Spleen (tissue), 11 donors: Measurements from ENCODE around the gene NRIP3. TPM values are rescaled to one million over a fixed set of nuclear protein-coding genes. Genes with fewer than 3 reads are reported as not detected.
"Not testable (repeated sequence)": the region's sequence is repeated elsewhere in the genome, so short reads cannot be mapped to it uniquely, and the experiment has no call there.

Experiments
- DNase-seq: peaks from one replicate; pipeline ENCODE4 v3.0.0-alpha.2; 2020
- H3K27ac ChIP-seq, 8 donors: fragments of 200-600 bp; sonication (generic) in 7 of 8; 1 replicate in 4 of 8; 2 replicates in 4 of 8; pipeline versions ENCODE4 v1.5.0 to v1.8.0; 2016 to 2021; ENCODE audit warnings: inconsistent platforms in 4 of 8, mild to moderate bottlenecking in 4 of 8, moderate library complexity in 1 of 8
- H3K27me3 ChIP-seq, 7 donors: fragments of 200-600 bp; sonication (generic) in 6 of 7; replicated peaks in 1 of 7; 1 replicate in 4 of 7; 2 replicates in 3 of 7; pipeline versions ENCODE4 v1.5.0 to v1.8.0; 2016 to 2021; ENCODE audit warnings: inconsistent platforms in 3 of 7, mild to moderate bottlenecking in 1 of 7
- H3K36me3 ChIP-seq, 6 donors: fragments of 200-600 bp; sonication (generic) in 5 of 6; 1 replicate in 4 of 6; 2 replicates in 2 of 6; pipeline versions ENCODE4 v1.5.0 to v1.8.0; 2016 to 2021; ENCODE audit warnings: inconsistent platforms in 2 of 6
- H3K4me1 ChIP-seq, 6 donors: fragments of 200-600 bp; sonication (generic) in 5 of 6; 1 replicate in 3 of 6; 2 replicates in 3 of 6; pipeline versions ENCODE4 v1.5.0 to v1.8.0; 2016 to 2021; ENCODE audit warnings: inconsistent platforms in 3 of 6
- H3K4me3 ChIP-seq, 8 donors: fragments of 200-600 bp; sonication (generic) in 7 of 8; 1 replicate in 4 of 8; 2 replicates in 4 of 8; pipeline versions ENCODE4 v1.5.0 to v1.8.0; 2016 to 2021; ENCODE audit warnings: inconsistent platforms in 4 of 8, mild to moderate bottlenecking in 4 of 8, moderate library complexity in 2 of 8
- H3K9me3 ChIP-seq, 8 donors: fragments of 200-600 bp; sonication (generic) in 7 of 8; 1 replicate in 4 of 8; 2 replicates in 4 of 8; pipeline versions ENCODE4 v1.5.0 to v1.8.0; 2016 to 2021; ENCODE audit warnings: inconsistent platforms in 4 of 8
- POLR2A ChIP-seq, 3 donors: fragments of 450-650 bp; IDR thresholded peaks; one replicate each; pipeline ENCODE4 v1.5.1; 2017; ENCODE audit warnings: antibody characterized with exemption in 3 of 3, mild to moderate bottlenecking in 1 of 3
- POLR2AphosphoS5 ChIP-seq, 3 donors: sonication (generic); formaldehyde crosslinking; IDR thresholded peaks; one replicate each; pipeline ENCODE4 v1.5.1; 2017; ENCODE audit warnings: antibody characterized with exemption in 3 of 3
- WGBS, 5 donors: extraction: QIAGEN DNeasy Blood & Tissue Kit in 3 of 5; methylation state at CpG; one replicate each; pipeline versions ENCODE4 v1.1.5 to v1.1.7; 2013 to 2018; 5-methylcytosine and 5-hydroxymethylcytosine counted together
- intact Hi-C: fragments of 100-400 bp; cut with DNase I; formaldehyde crosslinking; loops from one replicate; pipeline ENCODE4 v1.15.0; 2023; ENCODE audit warnings: low total_unique reads
- polyA plus RNA-seq, 3 donors: library from polyadenylated mRNA; stranded (reverse); fragments of 200-250 nt; gene quantifications; one replicate each; pipeline ENCODE4 v1.2.1, GENCODE V29; 2013
- total RNA-seq, 7 donors: library from RNA; depleted of rRNA in 3 of 7; stranded (reverse); fragments of >200 nt in 3 of 7; fragmentation: NEBNext Ultra II Directional in 4 of 7; extraction: Animal tissue kit (Norgen Biotek cat#: 25700) in 4 of 7; gene quantifications; one replicate each; pipeline versions ENCODE4 v1.1.0 to v1.2.1, GENCODE V29; 2016 to 2021
- TF ChIP-seq, protein P1 (sequence below), 11 experiments: fragments of 200-600 bp in 7 of 11; fragments of 450-650 bp in 4 of 11; sonication (generic) in 4 of 11; IDR thresholded peaks in 8 of 11; conservative IDR thresholded peaks in 3 of 11; 1 replicate in 7 of 11; 2 replicates in 4 of 11; pipeline versions ENCODE4 v1.4.0 to v1.8.0; 2016 to 2021; ENCODE audit warnings: antibody characterized with exemption in 11 of 11, inconsistent platforms in 4 of 11, mild to moderate bottlenecking in 1 of 11
- donor health status: healthy with polysubstance abuse.
- donor health status: DM: no; HTN: no; CAD: no; lungs with moderate emphysema.
- donor health status: DM: no; HTN: no; CAD: no.
- donor health status: Bipolar disorder and iron deficiency.
- donor health status: healthy.
- donor health status: DM: no; HTN: no; CAD: no.
- donor health status: DM: yes; HTN: yes; CAD: no.

The NRIP3 gene
- total and polyA plus RNA-seq, 10 donors: 0.02 to 1.8 (median 0.58) TPM

DNA sequence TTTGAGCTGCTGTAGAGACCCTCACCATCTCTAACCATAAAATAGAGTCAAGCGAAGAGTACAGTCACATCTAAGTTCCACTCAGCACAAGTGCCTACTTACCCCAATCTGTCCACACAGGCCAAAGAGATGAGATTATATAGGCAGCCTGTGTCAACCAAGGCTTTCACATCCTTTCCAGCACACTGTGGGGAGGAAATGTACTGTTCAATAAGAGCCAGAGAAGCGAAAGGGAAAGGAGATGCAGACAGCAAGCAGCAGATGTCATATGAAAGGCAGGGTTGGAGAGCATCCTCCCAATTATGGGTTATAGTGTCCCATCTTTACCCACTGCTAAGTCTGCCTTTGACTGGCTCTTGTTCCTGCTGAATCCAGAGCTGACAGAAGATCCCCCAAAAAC lies 16.4 kb downstream of the NRIP3 start:
- H3K9me3 ChIP-seq: no peaks in the 10 kb centered on the region
- TF ChIP-seq, protein P1, sequence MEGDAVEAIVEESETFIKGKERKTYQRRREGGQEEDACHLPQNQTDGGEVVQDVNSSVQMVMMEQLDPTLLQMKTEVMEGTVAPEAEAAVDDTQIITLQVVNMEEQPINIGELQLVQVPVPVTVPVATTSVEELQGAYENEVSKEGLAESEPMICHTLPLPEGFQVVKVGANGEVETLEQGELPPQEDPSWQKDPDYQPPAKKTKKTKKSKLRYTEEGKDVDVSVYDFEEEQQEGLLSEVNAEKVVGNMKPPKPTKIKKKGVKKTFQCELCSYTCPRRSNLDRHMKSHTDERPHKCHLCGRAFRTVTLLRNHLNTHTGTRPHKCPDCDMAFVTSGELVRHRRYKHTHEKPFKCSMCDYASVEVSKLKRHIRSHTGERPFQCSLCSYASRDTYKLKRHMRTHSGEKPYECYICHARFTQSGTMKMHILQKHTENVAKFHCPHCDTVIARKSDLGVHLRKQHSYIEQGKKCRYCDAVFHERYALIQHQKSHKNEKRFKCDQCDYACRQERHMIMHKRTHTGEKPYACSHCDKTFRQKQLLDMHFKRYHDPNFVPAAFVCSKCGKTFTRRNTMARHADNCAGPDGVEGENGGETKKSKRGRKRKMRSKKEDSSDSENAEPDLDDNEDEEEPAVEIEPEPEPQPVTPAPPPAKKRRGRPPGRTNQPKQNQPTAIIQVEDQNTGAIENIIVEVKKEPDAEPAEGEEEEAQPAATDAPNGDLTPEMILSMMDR (IDR thresholded peaks at IDR 0.05 in 8 of 11, conservative IDR thresholded peaks at IDR 0.05 in 3 of 11): no peak
- TF ChIP-seq POLR2A (IDR thresholded peaks at IDR 0.05) (no peak), POLR2AphosphoS5 (IDR thresholded peaks at IDR 0.05) (no peak)
- no peaks in the 10 kb centered on the region for H3K27me3 ChIP-seq
- H3K27ac ChIP-seq: no peak overlapping the region
- H3K4me3 ChIP-seq: no peak overlapping the region
- no peaks in the 10 kb centered on the region for H3K4me1 ChIP-seq
- DNase-seq: no peak
- 81 to 92% (median 82%) methylated on average over 2 of the region's 2 CpGs for WGBS, 5 donors
- intact Hi-C loops: no loop called here
- H3K36me3 ChIP-seq: no peaks in the 10 kb centered on the region

DNA sequence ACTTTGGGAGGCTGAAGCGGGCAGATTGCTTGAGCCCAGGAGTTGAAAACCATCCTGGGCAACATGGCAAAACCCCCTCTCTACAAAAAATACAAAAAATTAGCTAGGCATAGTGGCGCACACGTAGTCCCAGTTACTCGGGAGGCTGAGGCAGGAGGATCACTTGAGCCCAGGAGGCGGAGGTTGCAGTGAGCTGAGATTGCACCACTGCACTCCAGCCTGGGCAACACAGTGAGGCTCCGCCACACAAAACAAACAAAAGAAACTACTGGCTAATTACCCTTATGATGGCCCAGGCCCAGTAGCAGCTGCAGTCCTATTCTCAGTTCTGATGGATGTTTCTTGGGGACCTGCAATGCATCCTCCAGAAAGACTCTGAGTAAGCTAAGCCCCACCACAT lies 17.0 kb downstream of the NRIP3 start:
- H3K4me3 ChIP-seq, DNase-seq, H3K36me3 ChIP-seq, H3K27ac ChIP-seq, H3K27me3 ChIP-seq, intact Hi-C loops, H3K9me3 ChIP-seq, H3K4me1 ChIP-seq: not testable (repeated sequence)
- WGBS, 5 donors: 82 to 98% (median 96%) methylated on average over 6 of the region's 6 CpGs

DNA sequence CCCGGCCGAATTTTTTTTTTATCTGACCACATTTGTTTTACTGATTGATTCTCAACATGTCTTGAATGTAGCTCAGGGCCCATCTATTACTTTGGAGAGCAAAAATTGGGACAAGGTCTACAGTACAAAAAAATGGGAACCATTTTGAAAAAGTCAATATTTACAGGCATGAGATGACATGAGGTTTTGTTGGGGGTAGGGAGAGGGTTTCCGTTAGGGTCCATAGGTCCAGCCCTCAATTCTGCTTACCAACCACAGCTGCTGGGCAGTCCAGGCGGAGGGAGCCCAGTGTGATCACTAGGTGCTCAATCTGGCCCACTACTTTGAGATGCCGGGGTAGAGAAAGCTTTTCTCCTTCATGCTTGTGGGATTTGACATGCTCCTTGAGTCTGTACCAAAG lies 18.3 kb downstream of the NRIP3 start:
- H3K4me1 ChIP-seq: no peaks in the 10 kb centered on the region
- WGBS, 5 donors: 83 to 98% (median 92%) methylated on average over 4 to 5 of the region's 5 CpGs
- H3K27ac ChIP-seq: no peak overlapping the region
- no peak overlapping the region for H3K4me3 ChIP-seq
- no peaks in the 10 kb centered on the region for H3K9me3 ChIP-seq
- TF ChIP-seq POLR2A (IDR thresholded peaks at IDR 0.05): no peak
- TF ChIP-seq POLR2AphosphoS5 (IDR thresholded peaks at IDR 0.05): no peak
- TF ChIP-seq, protein P1 (IDR thresholded peaks at IDR 0.05 in 8 of 11, conservative IDR thresholded peaks at IDR 0.05 in 3 of 11): no peak
- intact Hi-C loops: no loop called here
- H3K36me3 ChIP-seq: no peaks in the 10 kb centered on the region
- no peak for DNase-seq
- no peaks in the 10 kb centered on the region for H3K27me3 ChIP-seq

DNA sequence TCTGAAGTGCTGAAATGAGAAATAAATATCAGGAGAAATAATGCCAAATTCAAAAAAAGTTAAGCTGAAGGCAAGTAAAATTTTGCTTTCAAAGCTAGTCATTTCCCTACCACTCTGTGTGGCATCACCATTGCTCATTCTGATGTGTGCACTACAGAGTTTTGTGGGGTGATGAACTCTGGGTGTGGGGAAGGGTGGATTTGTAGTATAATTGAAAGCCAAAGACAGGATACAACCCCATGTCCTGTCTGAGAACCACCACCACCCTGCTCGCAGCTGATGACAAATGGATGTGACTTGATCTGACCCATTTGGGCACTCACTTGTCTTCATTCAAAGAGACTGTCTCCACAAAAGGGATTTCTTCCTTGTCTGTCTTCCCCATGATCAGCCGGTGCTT lies 20.2 kb downstream of the NRIP3 start:
- no peak overlapping the region for H3K4me3 ChIP-seq
- H3K9me3 ChIP-seq: no peaks in the 10 kb centered on the region
- H3K36me3 ChIP-seq: no peaks in the 10 kb centered on the region
- no peak for DNase-seq
- H3K4me1 ChIP-seq: no peaks in the 10 kb centered on the region
- H3K27ac ChIP-seq: no peak overlapping the region
- 73 to 87% (median 84%) methylated on average over 2 of the region's 2 CpGs for WGBS, 5 donors
- intact Hi-C loops: no loop called here
- TF ChIP-seq, protein P1 (IDR thresholded peaks at IDR 0.05 in 8 of 11, conservative IDR thresholded peaks at IDR 0.05 in 3 of 11): no peak
- TF ChIP-seq POLR2A (IDR thresholded peaks at IDR 0.05) (no peak), POLR2AphosphoS5 (IDR thresholded peaks at IDR 0.05) (no peak)
- no peaks in the 10 kb centered on the region for H3K27me3 ChIP-seq

DNA sequence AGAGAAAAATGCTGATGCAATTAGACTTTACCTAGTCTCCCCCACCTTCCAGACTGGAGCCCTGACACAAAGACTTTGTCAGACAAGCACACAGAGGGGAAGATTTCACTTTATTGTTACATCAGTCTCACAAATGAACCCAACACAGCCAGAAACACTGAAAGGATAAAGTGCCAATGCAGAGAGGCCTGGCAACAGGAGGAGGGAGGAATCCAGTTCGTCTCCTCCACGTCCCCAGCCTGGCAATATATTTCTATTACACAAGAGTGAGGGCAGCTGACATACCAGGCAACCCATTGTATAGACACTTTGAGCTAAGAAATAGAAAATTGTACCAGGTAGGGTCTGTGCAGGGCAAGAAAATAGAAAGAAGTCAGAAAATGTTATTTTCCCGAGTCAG lies 23.3 kb downstream of the NRIP3 start:
- intact Hi-C loops: no loop called here
- no peak overlapping the region for H3K4me3 ChIP-seq
- H3K27me3 ChIP-seq: no peaks in the 10 kb centered on the region
- TF ChIP-seq POLR2AphosphoS5 (IDR thresholded peaks at IDR 0.05) (no peak), POLR2A (IDR thresholded peaks at IDR 0.05) (no peak)
- TF ChIP-seq, protein P1 (IDR thresholded peaks at IDR 0.05 in 8 of 11, conservative IDR thresholded peaks at IDR 0.05 in 3 of 11): no peak
- H3K27ac ChIP-seq: no peak overlapping the region
- H3K4me1 ChIP-seq: no peaks in the 10 kb centered on the region
- 75 to 96% (median 82%) methylated on average over 3 of the region's 3 CpGs for WGBS, 5 donors
- H3K36me3 ChIP-seq: no peaks in the 10 kb centered on the region
- H3K9me3 ChIP-seq: no peaks in the 10 kb centered on the region
- no peak for DNase-seq

DNA sequence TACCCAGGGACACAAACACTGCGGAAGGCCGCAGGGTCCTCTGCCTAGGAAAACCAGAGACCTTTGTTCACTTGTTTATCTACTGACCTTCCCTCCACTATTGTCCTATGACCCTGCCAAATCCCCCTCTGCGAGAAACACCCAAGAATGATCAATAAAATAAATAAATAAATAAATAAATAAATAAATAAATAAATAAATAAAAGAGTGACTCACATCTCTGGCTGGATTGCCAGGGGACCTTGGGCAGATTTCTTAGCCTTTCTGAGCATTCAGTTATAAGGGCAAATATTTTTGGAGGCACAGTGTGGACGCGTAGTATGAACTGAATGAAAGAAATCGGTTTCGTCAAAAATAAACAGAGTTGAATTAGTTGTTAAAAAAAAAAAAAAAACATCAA lies 24.4 kb downstream of the NRIP3 start:
- H3K27ac ChIP-seq, intact Hi-C loops, H3K27me3 ChIP-seq, H3K4me3 ChIP-seq, DNase-seq, H3K4me1 ChIP-seq, H3K9me3 ChIP-seq, H3K36me3 ChIP-seq: not testable (repeated sequence)
- 91 to 97% (median 96%) methylated on average over 5 of the region's 7 CpGs for WGBS, 5 donors
